Posterior vena cava (tissue), 2 donors: ENCODE results near the gene MMP17. TPM values are rescaled to one million over a fixed set of nuclear protein-coding genes. Genes with fewer than 3 reads are reported as not detected.

Experiments
- total RNA-seq, 2 donors: library from RNA; stranded (reverse); fragmentation: NEBNext Ultra II Directional; extraction: Animal tissue kit (Norgen Biotek cat#: 25700); gene quantifications; one replicate each; pipeline ENCODE4 v1.2.1, GENCODE V29; 2021
- donor health status: DM: yes; HTN: yes; CAD: no.
- donor health status: DM: yes; HTN: yes; CAD: no.

The MMP17 gene
- total RNA-seq, 2 donors from 2014 or later, result 4.3 to 5.8 TPM

Other genes starting within 250 kb of the MMP17 start
- 10 to 100 TPM; 27.3 to 29.2 TPM for gene SFSWAP, start 117.3 kb upstream of the MMP17 start, total RNA-seq
- gene ULK1, start 66.2 kb downstream of the MMP17 start, total RNA-seq, result 10 to 100 TPM; 23.0 to 23.8 TPM
- gene PUS1, start 100.9 kb downstream of the MMP17 start, total RNA-seq, result 10 to 100 TPM; 12.5 to 16.1 TPM
- gene EP400, start 121.5 kb downstream of the MMP17 start, total RNA-seq, result 10 to 100 TPM; 32.6 to 35.2 TPM